Activated CD8-positive, alpha-beta memory T cell treated with anti-CD3 and anti-CD28 coated beads for 36 hours (primary cell): ENCODE measurements around the gene CLK2. TPM values are rescaled to one million over a fixed set of nuclear protein-coding genes. Genes with fewer than 3 reads are reported as not detected.

Source experiments
- CTCF ChIA-PET: fragments of 350-600 bp; sonication (Branson Sonifier 250); formaldehyde crosslinking; loops from one replicate; lab custom pipeline; 2021; ENCODE audit warnings: antibody characterized with exemption; lab: Charles Lee
- POLR2A ChIA-PET: fragments of 350-600 bp; sonication (Branson Sonifier 250); formaldehyde crosslinking; loops from one replicate; lab custom pipeline; 2021; ENCODE audit warnings: antibody characterized with exemption; lab: Charles Lee
- total RNA-seq, 2 experiments: library from RNA; stranded (reverse); gene quantifications; one replicate each; pipeline ENCODE4 v1.2.3, GENCODE V29; 2021

The CLK2 gene
- total RNA-seq, result 10 to 100 TPM; 79.6 to 82.7 TPM

DNA sequence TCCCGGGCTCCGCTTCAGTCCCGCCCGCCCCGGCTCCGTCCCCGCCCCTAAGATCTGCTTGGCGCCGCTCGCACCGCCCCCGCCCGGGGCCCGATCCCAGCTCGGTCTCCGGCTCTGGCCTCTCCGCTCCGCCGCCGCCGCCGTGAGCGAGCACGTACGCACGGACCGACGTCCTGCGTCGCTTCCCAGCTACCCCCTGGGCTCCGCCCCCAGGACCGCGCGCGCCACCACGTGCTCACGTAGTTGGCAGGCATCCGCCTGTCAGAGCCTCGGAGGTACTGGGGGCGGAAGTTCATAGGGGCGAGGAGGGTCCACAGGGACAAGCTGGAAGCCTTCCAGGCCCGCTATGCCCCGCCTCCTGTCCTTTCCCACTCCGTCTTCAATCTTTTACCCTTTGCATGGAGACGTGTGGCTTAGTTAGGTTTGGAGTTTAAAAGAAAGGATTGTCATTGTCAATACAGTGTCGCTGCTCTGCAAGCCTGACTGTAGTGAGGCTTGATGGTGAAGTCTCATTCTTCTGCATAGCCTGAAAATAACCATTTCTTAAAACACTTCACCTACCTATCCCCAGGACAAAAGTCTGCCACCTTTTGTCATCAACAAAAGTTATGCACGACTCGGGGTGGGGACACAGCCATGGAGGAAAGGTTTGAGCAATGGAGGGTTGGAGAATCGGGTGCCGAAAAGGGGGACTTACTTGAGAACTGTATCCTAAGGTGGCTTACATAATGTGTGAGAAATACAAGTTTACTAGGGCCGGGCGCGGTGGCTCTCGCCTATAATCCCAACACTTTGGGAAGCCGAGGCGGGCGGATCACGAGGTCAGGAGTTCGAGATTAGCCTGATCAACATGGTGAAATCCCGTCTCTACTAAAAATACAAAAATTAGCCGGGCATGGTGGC is at the start of gene CLK2:
CLK2 (minus strand) TSS at position 162 of the 903 bp plus-strand sequence. CDS start 2,527 bp downstream, outside the sequence.
- POLR2A ChIA-PET, result interaction anchor here (0.6 to 1.2 kb wide), 7 partner anchors 12 to 587 kb away, joined by 3 to 5 read pairs (median 4); partner anchors contain the start of genes FDPS and SCAMP3
- CTCF ChIA-PET, result interaction anchor here (0.9 to 4.1 kb wide), 4 partner anchors 10 to 23 kb away, joined by 3 to 28 read pairs (median 4); partner anchors contain the start of gene ENTREP3

- ChIA-PET POLR2A (interaction anchor here (0.6 to 1.4 kb wide), 2 partner anchors 15 to 48 kb away, joined by 5 to 6 read pairs; partner anchors contain the start of gene FDPS), CTCF (interaction anchor here (0.9 to 5.9 kb wide), 7 partner anchors 10 to 115 kb away, joined by 3 to 65 read pairs (median 5); no protein-coding TSS in a partner anchor)
These were observed 49.3 kb upstream of the CLK2 start for GRCh38 chr1:155322571-155322952.

- ChIA-PET POLR2A (interaction anchor here (0.5 to 1.4 kb wide), 2 partner anchors 14 to 128 kb away, joined by 6 to 7 read pairs; partner anchors contain the start of gene FDPS), CTCF (interaction anchor here (0.9 to 5.9 kb wide), 8 partner anchors 10 to 115 kb away, joined by 3 to 65 read pairs (median 4); no protein-coding TSS in a partner anchor)
These were observed 48.6 kb upstream of the CLK2 start for GRCh38 chr1:155321639-155322503.

GRCh38 chr1:155320661-155321617 is 47.6 kb upstream of the CLK2 start, which contains the start of gene RUSC1:
RUSC1 (plus strand) TSS chr1:155320894; CDS start chr1:155321774, 880 bp downstream.
- CTCF ChIA-PET, result interaction anchor here (1.0 to 5.9 kb wide), 2 partner anchors 15 to 70 kb away, joined by 3 to 65 read pairs; no protein-coding TSS in a partner anchor
- POLR2A ChIA-PET, result interaction anchor here (0.9 to 1.2 kb wide), 2 partner anchors 11 to 14 kb away, joined by 3 to 4 read pairs; no protein-coding TSS in a partner anchor

DNA sequence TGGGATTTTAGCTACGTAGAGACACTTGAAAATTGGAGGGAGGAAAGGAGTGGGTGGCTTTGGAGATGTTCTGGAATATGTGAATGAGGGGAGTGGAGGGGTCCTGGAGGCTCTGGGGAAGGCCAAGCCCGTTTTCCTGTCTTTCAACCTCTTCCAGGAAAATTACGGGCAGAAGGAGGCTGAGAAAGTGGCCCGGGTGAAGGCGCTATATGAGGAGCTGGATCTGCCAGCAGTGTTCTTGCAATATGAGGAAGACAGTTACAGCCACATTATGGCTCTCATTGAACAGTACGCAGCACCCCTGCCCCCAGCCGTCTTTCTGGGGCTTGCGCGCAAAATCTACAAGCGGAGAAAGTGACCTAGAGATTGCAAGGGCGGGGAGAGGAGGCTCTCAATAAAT is 46.9 kb upstream of the CLK2 start:
- CTCF ChIA-PET, result interaction anchor here (0.7 to 5.9 kb wide), 2 partner anchors 43 to 69 kb away, joined by 3 to 65 read pairs; partner anchors contain the start of gene HCN3
- POLR2A ChIA-PET, result interaction anchor here (0.9 to 1.2 kb wide), 2 partner anchors 10 to 13 kb away, joined by 3 to 4 read pairs; no protein-coding TSS in a partner anchor

- POLR2A ChIA-PET, result interaction anchor here (1.2 kb wide), 1 partner anchor 10 kb away, joined by 4 read pairs; no protein-coding TSS in a partner anchor
- CTCF ChIA-PET, result interaction anchor here (0.7 to 5.9 kb wide), 2 partner anchors 43 to 69 kb away, joined by 3 to 65 read pairs; partner anchors contain the start of gene HCN3
These were observed 46.2 kb upstream of the CLK2 start for GRCh38 chr1:155319536-155319935.

DNA sequence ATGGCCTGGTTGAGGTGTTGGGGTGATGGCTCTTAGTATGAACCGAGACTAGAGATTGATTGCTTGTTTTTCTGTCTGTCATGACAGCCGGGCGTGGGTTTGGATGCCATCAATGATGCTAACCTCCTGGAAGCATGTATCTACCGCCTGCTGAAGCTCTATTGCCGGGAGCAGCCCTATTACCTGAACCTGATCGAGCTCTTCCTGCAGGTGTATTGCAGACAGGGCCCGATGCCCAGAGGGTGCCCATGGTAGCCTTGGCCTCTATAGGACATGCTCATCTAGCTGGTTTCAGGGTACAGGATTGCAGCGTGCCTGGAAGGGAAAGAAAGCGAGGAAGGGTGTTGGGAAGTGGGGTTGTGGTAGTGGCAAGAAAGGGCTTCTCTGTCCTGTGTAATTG is 44.8 kb upstream of the CLK2 start:
- POLR2A ChIA-PET, result interaction anchor here (1.0 kb wide), 1 partner anchor 283 kb away, joined by 3 read pairs; no protein-coding TSS in a partner anchor
- CTCF ChIA-PET, result interaction anchor here (3.4 kb wide), 1 partner anchor 67 kb away, joined by 14 read pairs; no protein-coding TSS in a partner anchor

GRCh38 chr1:155316922-155317321 is 43.6 kb upstream of the CLK2 start:
- POLR2A ChIA-PET, result interaction anchor here (1.0 kb wide), 1 partner anchor 284 kb away, joined by 3 read pairs; no protein-coding TSS in a partner anchor
- CTCF ChIA-PET, result interaction anchor here (3.4 kb wide), 1 partner anchor 66 kb away, joined by 14 read pairs; no protein-coding TSS in a partner anchor

DNA sequence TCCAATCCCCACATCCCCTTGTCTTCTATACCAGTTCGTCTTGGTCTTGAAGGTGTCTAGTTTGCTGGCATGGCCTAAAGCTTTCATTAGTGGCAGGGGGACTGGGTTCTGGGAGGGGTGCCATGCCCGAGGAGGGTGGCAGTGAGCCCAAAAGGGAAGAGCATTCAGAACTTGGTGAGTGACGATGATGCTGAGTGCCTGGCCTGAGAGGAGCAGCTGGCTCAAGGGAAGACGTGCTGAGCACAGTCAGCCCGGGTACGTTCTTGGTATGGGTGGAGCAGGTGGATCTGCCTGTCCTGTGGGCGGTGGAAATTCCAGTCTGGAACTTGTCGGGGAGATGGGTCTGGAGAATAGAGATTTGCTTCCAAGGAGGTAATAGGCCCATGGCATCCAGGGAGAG is 40.0 kb upstream of the CLK2 start:
- CTCF ChIA-PET, result interaction anchor here (1.7 kb wide), 1 partner anchor 63 kb away, joined by 8 read pairs; no protein-coding TSS in a partner anchor
- POLR2A ChIA-PET, result interaction anchor here (1.2 kb wide), 1 partner anchor 70 kb away, joined by 3 read pairs; no protein-coding TSS in a partner anchor

GRCh38 chr1:155309423-155310021 is 36.2 kb upstream of the CLK2 start:
- ChIA-PET CTCF (interaction anchor here (0.6 to 1.6 kb wide), 2 partner anchors 36 to 59 kb away, joined by 3 to 6 read pairs; no protein-coding TSS in a partner anchor), POLR2A (interaction anchor here (0.9 to 1.3 kb wide), 2 partner anchors 8 to 11 kb away, joined by 3 to 4 read pairs; partner anchors contain the start of genes PKLR and RUSC1)

- CTCF ChIA-PET, result interaction anchor here (0.7 to 2.4 kb wide), 5 partner anchors 29 to 64 kb away, joined by 3 to 24 read pairs (median 3); no protein-coding TSS in a partner anchor
- POLR2A ChIA-PET, result interaction anchor here (0.6 to 1.8 kb wide), 5 partner anchors 14 to 254 kb away, joined by 3 to 6 read pairs (median 4); partner anchors contain the start of genes ASH1L and CLK2
These were observed 35.5 kb upstream of the CLK2 start, which contains the start of gene FDPS for GRCh38 chr1:155308493-155309422. FDPS (plus strand) TSS chr1:155308866; CDS start chr1:155309790, 924 bp downstream.

DNA sequence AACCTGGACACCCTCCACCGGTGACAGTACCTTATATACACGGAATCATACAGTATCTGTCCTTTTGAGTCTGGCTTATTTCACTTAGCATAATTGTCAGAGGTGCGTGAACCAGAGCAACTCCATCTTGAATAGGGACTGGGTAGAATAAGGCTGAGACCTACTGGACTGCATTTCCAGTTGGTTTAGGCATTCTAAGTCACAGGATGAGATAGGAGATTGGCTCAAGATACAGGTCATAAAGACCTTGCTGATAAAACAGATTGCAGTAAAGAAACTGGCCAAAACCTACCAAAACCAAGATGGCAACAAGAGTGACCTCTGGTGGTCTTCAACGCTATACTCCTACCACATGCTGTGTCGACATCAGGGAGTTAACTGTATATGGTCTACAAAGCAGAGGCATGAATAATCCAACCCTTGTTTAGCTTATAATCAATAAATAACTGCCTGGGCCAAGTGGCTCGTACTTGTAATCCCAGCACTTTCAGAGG is 34.0 kb upstream of the CLK2 start:
- ChIA-PET POLR2A (interaction anchor here (0.7 to 1.8 kb wide), 4 partner anchors 13 to 267 kb away, joined by 3 to 6 read pairs (median 4); partner anchors contain the start of gene RUSC1), CTCF (interaction anchor here (0.7 to 2.4 kb wide), 7 partner anchors 17 to 100 kb away, joined by 3 to 24 read pairs (median 3); no protein-coding TSS in a partner anchor)

DNA sequence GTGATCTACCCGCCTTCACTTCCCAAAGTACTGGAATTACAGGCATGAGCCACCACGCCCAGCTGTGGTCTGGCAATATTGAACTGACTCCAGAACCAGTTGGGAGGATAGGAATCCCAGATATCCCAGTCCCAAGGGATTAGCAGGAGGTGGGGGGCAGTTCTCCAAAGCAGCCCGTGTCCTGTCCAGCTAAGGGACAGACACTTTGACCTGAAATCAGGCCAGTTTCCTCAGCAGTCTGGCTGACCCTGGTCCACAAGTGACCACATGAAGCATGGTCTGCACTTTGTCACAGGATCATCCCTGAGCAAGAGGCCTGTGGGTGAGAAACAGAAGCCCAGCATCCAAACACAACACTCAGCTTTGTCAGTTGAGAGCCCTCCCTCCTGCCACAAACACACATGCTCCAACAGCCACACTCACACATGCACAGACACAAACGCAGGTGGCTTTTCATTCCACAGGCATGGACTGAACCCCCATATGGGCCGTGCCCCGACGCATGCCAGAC is 32.6 kb upstream of the CLK2 start:
- CTCF ChIA-PET, result interaction anchor here (1.6 to 1.9 kb wide), 2 partner anchors 16 to 99 kb away, joined by 3 to 4 read pairs; no protein-coding TSS in a partner anchor
- POLR2A ChIA-PET, result no interaction called here

- POLR2A ChIA-PET, result no interaction called here
These were observed 31.3 kb upstream of the CLK2 start for GRCh38 chr1:155304558-155305063.

More at GRCh38 chr1:155304558-155305063, 31.3 kb upstream of the CLK2 start:
- CTCF ChIA-PET, result interaction anchor here (1.1 to 1.9 kb wide), 3 partner anchors 17 to 98 kb away, joined by 3 to 5 read pairs (median 4); no protein-coding TSS in a partner anchor
